Glomerular visceral epithelial cell (primary cell): Measurements from ENCODE around the gene LRRC8A.
"Not testable (repeated sequence)": the region's sequence is repeated elsewhere in the genome, so short reads cannot be mapped to it uniquely, and the experiment has no call there.

Source experiments
- DNase-seq: peaks from one replicate; pipeline ENCODE4 v3.0.0-alpha.2; 2016; ENCODE audit errors: extremely low spot score

Gene LRRC8A

DNA sequence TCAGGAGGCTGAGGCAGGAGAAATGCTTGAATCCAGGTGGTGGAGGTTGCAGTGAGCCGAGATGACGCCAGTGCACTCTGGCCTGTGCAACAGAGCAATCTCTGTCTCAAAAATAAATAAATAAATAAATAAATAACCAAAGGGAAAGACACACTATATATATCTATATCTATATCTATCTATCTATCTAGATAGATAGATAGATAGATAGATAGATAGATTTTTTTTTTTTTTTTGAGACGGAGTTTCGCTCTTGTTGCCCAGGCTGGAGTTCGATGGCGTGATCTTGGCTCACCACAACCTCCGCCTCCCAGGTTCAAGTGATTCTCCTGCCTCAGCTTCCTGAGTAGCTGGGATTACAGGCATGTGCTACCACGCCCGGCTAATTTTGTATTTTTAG lies 79.5 kb downstream of the LRRC8A start:
- not testable (repeated sequence) for DNase-seq
